Progenitor cell of endocrine pancreas (in vitro differentiated cells): ENCODE measurements around the gene PZP. TPM values are rescaled to one million over a fixed set of nuclear protein-coding genes. Genes with fewer than 3 reads are reported as not detected.
"Not testable (repeated sequence)": the region's sequence is repeated elsewhere in the genome, so short reads cannot be mapped to it uniquely, and the experiment has no call there.

Source experiments
- DNase-seq: peaks from one replicate; pipeline ENCODE4 v3.0.0; 2021; ENCODE audit warnings: low spot score; ENCODE audit not compliant: unreplicated experiment
- H3K27ac Mint-ChIP-seq: 2 replicates; pipeline ENCODE4 v1.8.0; 2021; ENCODE audit warnings: mild to moderate bottlenecking, moderate library complexity, mixed read lengths
- H3K27me3 Mint-ChIP-seq: 2 replicates; pipeline ENCODE4 v1.8.0; 2021; ENCODE audit warnings: mixed read lengths
- H3K36me3 Mint-ChIP-seq: 2 replicates; pipeline ENCODE4 v1.8.0; 2022; ENCODE audit warnings: mixed read lengths; ENCODE audit not compliant: insufficient read depth
- H3K4me1 Mint-ChIP-seq: 2 replicates; pipeline ENCODE4 v1.8.0; 2021; ENCODE audit warnings: low read depth, mixed read lengths
- H3K4me3 Mint-ChIP-seq: 2 replicates; pipeline ENCODE4 v1.8.0; 2021; ENCODE audit warnings: low read depth, mild to moderate bottlenecking, moderate library complexity, mixed read lengths
- H3K9me3 Mint-ChIP-seq: 2 replicates; pipeline ENCODE4 v1.8.0; 2021; ENCODE audit warnings: low read depth, mixed read lengths
- long read RNA-seq: library from polyadenylated mRNA; unstranded; transcript quantifications from one replicate; pipeline ENCODE4 v2.0.0, GENCODE V29; 2020
- total RNA-seq: library from RNA; stranded (reverse); gene quantifications from 2 replicates; pipeline ENCODE4 v1.2.1, GENCODE V29; 2021
- TF ChIP-seq, protein P1 (sequence below): fragments of 200-600 bp; sonication (generic); IDR thresholded peaks from one replicate; pipeline ENCODE4 v1.5.0; 2021; ENCODE audit warnings: antibody characterized with exemption, mild to moderate bottlenecking; ENCODE audit not compliant: unreplicated experiment

PZP gene
- total RNA-seq, result 0.24 and 0.29 TPM in 2 replicates
- long read RNA-seq, result 0 reads

DNA sequence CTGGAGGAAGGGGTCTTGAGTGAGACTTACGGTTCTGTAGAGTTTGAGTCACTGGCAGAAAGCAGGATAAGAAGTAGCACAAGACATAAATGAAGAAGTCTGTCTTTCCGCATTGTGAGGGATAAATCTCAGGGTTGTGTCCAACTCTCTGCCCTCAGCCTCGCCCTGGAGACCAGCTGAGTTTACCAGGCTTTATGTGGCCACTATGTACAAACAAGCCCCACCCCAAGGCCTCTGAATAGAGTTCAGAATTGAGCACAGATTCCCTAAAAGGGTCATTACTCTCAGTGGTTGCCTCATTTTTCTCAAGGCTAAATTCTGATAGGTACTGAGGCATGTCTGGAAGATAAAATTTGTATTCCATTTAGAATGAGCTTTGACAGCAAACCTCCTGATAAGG is at the start of gene PZP:
PZP (minus strand) TSS at position 167 of the 400 bp plus-strand sequence; CDS start at position 113, 54 bp downstream.
- Mint-ChIP-seq H3K27me3 (no peaks in the 10 kb centered on the region), H3K4me1 (peaks cover 9% of the 10 kb centered on the region), H3K4me3 (no peak within 1 kb of the TSS), H3K27ac (no peak within 1 kb of the TSS), H3K36me3 (no peaks in the 10 kb centered on the region), H3K9me3 (no peaks in the 10 kb centered on the region)
- TF ChIP-seq, protein P1, sequence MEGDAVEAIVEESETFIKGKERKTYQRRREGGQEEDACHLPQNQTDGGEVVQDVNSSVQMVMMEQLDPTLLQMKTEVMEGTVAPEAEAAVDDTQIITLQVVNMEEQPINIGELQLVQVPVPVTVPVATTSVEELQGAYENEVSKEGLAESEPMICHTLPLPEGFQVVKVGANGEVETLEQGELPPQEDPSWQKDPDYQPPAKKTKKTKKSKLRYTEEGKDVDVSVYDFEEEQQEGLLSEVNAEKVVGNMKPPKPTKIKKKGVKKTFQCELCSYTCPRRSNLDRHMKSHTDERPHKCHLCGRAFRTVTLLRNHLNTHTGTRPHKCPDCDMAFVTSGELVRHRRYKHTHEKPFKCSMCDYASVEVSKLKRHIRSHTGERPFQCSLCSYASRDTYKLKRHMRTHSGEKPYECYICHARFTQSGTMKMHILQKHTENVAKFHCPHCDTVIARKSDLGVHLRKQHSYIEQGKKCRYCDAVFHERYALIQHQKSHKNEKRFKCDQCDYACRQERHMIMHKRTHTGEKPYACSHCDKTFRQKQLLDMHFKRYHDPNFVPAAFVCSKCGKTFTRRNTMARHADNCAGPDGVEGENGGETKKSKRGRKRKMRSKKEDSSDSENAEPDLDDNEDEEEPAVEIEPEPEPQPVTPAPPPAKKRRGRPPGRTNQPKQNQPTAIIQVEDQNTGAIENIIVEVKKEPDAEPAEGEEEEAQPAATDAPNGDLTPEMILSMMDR, result no peak
- no peak for DNase-seq

DNA sequence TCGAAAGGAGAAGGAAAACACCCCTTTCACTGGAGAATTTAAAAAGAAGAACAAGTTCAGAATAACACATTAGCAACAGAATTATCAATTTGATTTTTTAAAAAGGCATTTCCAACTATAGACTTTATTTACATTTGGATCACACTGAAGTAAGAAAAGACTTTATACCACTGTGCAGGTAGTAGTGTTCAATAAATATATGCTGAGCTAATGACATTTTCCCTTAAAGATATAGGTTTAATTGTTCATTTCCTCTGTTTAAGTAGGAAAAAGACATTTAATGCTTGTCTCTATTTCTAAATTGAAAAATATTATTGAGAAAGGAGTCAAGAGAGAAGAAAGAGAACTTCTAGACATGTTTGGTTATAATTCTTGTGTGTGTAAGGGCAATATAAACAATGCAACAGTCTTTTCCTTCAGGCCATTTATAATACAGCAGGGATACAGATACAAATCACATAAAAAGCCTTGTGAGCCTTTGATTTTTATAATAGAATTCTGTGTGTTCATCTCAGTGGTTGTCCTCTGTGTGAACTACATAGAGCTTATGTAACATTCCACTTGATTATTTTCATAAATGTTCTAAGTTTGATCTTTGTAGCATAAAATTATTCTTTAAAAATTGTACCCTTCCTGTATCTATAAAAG is 48.7 kb upstream of the PZP start:
- Mint-ChIP-seq H3K9me3 (peaks cover 10% of the 10 kb centered on the region), H3K27ac (no peak overlapping the region), H3K36me3 (peaks cover 1% of the 10 kb centered on the region), H3K4me1 (peaks cover 4% of the 10 kb centered on the region), H3K27me3 (peaks cover 6% of the 10 kb centered on the region), H3K4me3 (no peak overlapping the region)
- TF ChIP-seq, protein P1, result no peak
- DNase-seq, result no peak

DNA sequence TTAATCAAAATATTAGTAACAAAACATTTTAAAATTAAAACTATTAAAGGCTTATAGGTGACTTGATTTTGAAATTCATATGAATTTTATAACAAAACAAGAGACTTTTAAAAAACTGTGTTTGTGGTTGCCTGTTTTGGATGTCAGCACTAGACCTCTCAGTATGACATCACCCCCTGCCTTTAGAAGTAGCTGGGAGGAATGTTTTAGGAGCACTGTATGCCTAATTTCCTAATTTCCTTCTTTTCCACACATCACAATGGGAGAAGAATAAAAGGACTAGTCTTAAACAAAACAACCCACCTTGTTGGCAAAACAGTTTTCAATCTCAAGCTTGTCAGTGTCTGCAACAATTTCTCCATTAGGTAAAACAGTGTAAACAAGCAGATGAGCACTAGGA is 48.1 kb upstream of the PZP start:
- Mint-ChIP-seq H3K4me1 (peaks cover 4% of the 10 kb centered on the region), H3K9me3 (peaks cover 15% of the 10 kb centered on the region), H3K27me3 (peaks cover 8% of the 10 kb centered on the region), H3K4me3 (no peak overlapping the region), H3K36me3 (peaks cover 1% of the 10 kb centered on the region), H3K27ac (no peak overlapping the region)
- TF ChIP-seq, protein P1, result no peak
- DNase-seq, result no peak

DNA sequence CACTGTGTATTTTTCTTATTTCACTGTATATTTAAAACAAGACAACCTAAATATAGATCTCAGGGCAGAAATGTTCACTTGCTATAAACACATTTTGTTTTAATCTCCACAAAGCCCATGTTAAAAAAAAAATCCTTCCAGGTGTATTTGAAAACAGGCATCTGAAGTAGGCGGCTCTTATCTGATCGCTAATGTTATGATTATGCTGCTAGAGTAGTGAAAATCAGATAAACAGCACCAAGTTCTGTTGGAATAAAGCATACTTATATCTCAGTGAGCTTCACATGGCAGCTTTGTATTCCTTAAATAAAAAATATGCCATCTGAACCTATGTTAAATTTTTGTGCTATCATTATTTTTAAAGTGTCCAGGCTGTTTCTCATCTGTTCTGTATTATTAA is 47.6 kb upstream of the PZP start:
- H3K9me3 Mint-ChIP-seq, result peaks cover 19% of the 10 kb centered on the region
- H3K4me1 Mint-ChIP-seq, result peaks cover 4% of the 10 kb centered on the region
- H3K27ac Mint-ChIP-seq, result no peak overlapping the region
- no peak for DNase-seq
- peaks cover 11% of the 10 kb centered on the region for H3K27me3 Mint-ChIP-seq
- peaks cover 1% of the 10 kb centered on the region for H3K36me3 Mint-ChIP-seq
- TF ChIP-seq, protein P1, result no peak
- no peak overlapping the region for H3K4me3 Mint-ChIP-seq

DNA sequence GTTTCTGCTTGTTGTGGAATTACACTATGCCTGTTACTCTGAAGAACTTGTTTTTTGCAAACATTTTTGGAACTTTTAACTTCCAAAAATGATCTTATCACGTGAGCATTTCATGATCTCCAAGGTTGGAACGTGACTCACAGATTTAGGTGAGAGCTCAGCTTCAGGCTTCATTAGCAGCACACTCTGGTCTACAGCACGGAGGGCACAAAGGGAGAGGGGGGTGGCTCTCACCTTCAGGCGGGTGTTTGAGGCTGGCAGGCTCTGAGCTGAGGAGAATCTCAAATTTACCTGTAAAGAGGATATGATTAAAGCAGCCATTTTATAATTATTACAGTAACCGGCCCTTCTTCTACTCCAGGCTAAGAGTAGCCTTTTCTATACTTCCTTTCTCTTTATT is 45.3 kb upstream of the PZP start:
- H3K27ac Mint-ChIP-seq, result no peak overlapping the region
- TF ChIP-seq, protein P1, result no peak
- H3K27me3 Mint-ChIP-seq, result peaks cover 11% of the 10 kb centered on the region
- H3K36me3 Mint-ChIP-seq, result peaks cover 1% of the 10 kb centered on the region
- H3K4me1 Mint-ChIP-seq, result peaks cover 4% of the 10 kb centered on the region
- H3K4me3 Mint-ChIP-seq, result no peak overlapping the region
- H3K9me3 Mint-ChIP-seq, result peaks cover 23% of the 10 kb centered on the region
- no peak for DNase-seq

DNA sequence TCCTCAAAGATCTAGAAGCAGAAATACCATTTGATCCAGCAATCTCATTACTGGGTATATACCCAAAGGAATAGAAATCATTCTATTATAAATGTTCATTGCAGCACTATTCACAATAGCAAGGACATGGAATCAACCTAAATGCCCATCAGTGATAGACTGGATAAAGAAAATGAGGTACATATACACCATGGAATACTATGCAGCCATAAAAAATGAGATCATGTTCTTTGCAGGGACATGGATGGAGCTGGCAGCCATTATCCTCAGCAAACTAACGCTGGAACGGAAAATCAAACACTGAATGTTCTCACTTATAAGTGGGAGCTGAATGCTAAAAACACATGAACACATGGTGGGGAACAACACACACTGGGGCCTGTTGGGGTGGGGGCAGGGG is 44.6 kb upstream of the PZP start:
- not testable (repeated sequence) for H3K36me3 Mint-ChIP-seq, H3K4me1 Mint-ChIP-seq, DNase-seq, H3K27ac Mint-ChIP-seq, H3K4me3 Mint-ChIP-seq
- Mint-ChIP-seq H3K27me3 (peaks cover 11% of the 10 kb centered on the region), H3K9me3 (peaks cover 23% of the 10 kb centered on the region)
